Gastroesophageal sphincter (tissue), 4 donors: Measurements from ENCODE around the gene TRNP1. TPM values are rescaled to one million over a fixed set of nuclear protein-coding genes. Genes with fewer than 3 reads are reported as not detected.

ENCODE experiments used
- total RNA-seq, 4 donors: library from RNA; depleted of rRNA; stranded (reverse); fragments of >200 nt; gene quantifications; one replicate each; pipeline ENCODE4 v1.1.0, GENCODE V29; 2016

Gene TRNP1
- total RNA-seq, 4 donors from 2014 or later: 15.9 to 48.4 (median 38.8) TPM

Other genes starting within 250 kb of the TRNP1 start
- gene PIGV, start 205.7 kb upstream of the TRNP1 start, total RNA-seq: 10 to 100 TPM; 13.7 to 30.0 (median 15.5) TPM
- 10 to 100 TPM; 10.5 to 36.9 (median 17.1) TPM for gene ZDHHC18, start 167.0 kb upstream of the TRNP1 start, total RNA-seq
- 10 to 100 TPM in 2 of 4 donors, 1 to 10 TPM in 1, under 1 TPM in 1; 0.81 to 51.6 (median 6.9) TPM for gene SFN, start 130.5 kb upstream of the TRNP1 start, total RNA-seq
- gene GPN2, start 103.4 kb upstream of the TRNP1 start, total RNA-seq: 10 to 100 TPM; 10.4 to 17.3 (median 12.8) TPM
- gene GPATCH3, start 93.2 kb upstream of the TRNP1 start, total RNA-seq: 10 to 100 TPM in 3 of 4 donors, 1 to 10 TPM in 1; 5.1 to 21.6 (median 14.4) TPM
- not detected for gene NR0B2, start 79.7 kb upstream of the TRNP1 start, total RNA-seq
- 10 to 100 TPM; 64.8 to 94.5 (median 68.1) TPM for gene NUDC, start 71.9 kb upstream of the TRNP1 start, total RNA-seq
- 1 to 10 TPM in 1 of 4 donors, not detected in 3; 2.3 TPM for gene KDF1, start 33.2 kb upstream of the TRNP1 start, total RNA-seq
- gene TENT5B, start 19.2 kb downstream of the TRNP1 start, total RNA-seq: 100 to 1,000 TPM in 3 of 4 donors, 10 to 100 TPM in 1; 89.9 to 284 (median 166) TPM
- 10 to 100 TPM in 3 of 4 donors, 1 to 10 TPM in 1; 7.2 to 27.8 (median 17.1) TPM for gene SLC9A1, start 161.4 kb downstream of the TRNP1 start, total RNA-seq
- gene WDTC1, start 240.9 kb downstream of the TRNP1 start, total RNA-seq: 10 to 100 TPM; 40.0 to 75.5 (median 49.9) TPM